Testis (tissue), 2 donors: Measurements from ENCODE around the gene RPS27L.

Experiments
- POLR2A ChIP-seq: fragments of 450-650 bp; IDR thresholded peaks from one replicate; pipeline ENCODE4 v1.6.1; 2017; ENCODE audit warnings: antibody characterized with exemption, mild to moderate bottlenecking, moderate library complexity
- TF ChIP-seq, protein P1 (sequence below), 3 experiments: fragments of 450-650 bp in 2 of 3; fragments of 200-600 bp in 1 of 3; sonication (generic) in 1 of 3; IDR thresholded peaks; one replicate each; pipeline ENCODE4 v1.5.1; 2016 to 2019; ENCODE audit warnings: antibody characterized with exemption in 3 of 3, mild to moderate bottlenecking in 2 of 3, moderate library complexity in 1 of 3

- TF ChIP-seq, protein P1, sequence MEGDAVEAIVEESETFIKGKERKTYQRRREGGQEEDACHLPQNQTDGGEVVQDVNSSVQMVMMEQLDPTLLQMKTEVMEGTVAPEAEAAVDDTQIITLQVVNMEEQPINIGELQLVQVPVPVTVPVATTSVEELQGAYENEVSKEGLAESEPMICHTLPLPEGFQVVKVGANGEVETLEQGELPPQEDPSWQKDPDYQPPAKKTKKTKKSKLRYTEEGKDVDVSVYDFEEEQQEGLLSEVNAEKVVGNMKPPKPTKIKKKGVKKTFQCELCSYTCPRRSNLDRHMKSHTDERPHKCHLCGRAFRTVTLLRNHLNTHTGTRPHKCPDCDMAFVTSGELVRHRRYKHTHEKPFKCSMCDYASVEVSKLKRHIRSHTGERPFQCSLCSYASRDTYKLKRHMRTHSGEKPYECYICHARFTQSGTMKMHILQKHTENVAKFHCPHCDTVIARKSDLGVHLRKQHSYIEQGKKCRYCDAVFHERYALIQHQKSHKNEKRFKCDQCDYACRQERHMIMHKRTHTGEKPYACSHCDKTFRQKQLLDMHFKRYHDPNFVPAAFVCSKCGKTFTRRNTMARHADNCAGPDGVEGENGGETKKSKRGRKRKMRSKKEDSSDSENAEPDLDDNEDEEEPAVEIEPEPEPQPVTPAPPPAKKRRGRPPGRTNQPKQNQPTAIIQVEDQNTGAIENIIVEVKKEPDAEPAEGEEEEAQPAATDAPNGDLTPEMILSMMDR (IDR thresholded peaks at IDR 0.05) = no peak
- TF ChIP-seq POLR2A = no peak
Observed at GRCh38 chr15:63194880-63195568, 37.7 kb upstream of the RPS27L start.
